ENCODE measurements around the gene UBE2V1.
A peak's percentile ranks its signal among the peaks of the same experiment; 100 is the strongest.

UBE2V1 gene

GRCh38 chr20:50133474-50134217 is 20.7 kb upstream of the UBE2V1 start:
- no peaks in the 10 kb centered on the region for H4K20me1 ChIP-seq (ENCODE audit: insufficient read depth)
- H3K4me2 ChIP-seq: no peak overlapping the region
- no peaks in the 10 kb centered on the region for H3K4me1 ChIP-seq (ENCODE audit: low read depth, poor library complexity, severe bottlenecking)
- peak; percentile 21; the same call in 1 of the 2 replicates for TF ChIP-seq CTCF (conservative IDR thresholded peaks at IDR 0.05; ENCODE audit: low read depth, low read length)
- H3K27me3 ChIP-seq (ENCODE audit: insufficient read depth, low read depth): no peaks in the 10 kb centered on the region
- H3K27ac ChIP-seq: no peak overlapping the region
- no peaks in the 10 kb centered on the region for H3K79me2 ChIP-seq (ENCODE audit: insufficient read depth, low read depth)
- no peak overlapping the region for H2AFZ ChIP-seq (ENCODE audit: low read depth)
- H3K9ac ChIP-seq: no peak overlapping the region
- no peak overlapping the region for H3K4me3 ChIP-seq (IDR thresholded peaks at IDR 0.05; ENCODE audit: insufficient read depth, low read depth, low read length)
- no peaks in the 10 kb centered on the region for H3K36me3 ChIP-seq (ENCODE audit: insufficient read depth)

DNA sequence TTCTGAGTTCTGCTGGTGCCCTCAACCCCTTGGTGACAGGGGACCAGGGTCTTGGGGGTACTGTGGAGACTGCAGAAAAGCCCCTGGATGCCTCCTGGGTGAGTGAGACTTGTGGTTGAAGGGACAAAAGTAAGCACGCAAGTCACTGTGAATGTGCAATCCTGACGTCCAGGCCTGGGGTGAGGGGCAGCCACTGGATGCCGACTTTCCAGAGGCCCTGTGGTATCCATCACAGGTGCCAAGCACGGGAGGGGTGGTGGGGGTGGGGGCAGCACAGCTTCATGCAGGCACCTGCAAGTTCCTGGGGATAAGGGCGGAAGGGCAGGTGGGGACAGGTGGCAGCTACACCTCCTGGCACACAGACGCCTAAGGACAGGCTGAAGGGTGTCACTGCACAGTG is 20.1 kb upstream of the UBE2V1 start:
- H3K36me3 ChIP-seq (ENCODE audit: insufficient read depth): no peaks in the 10 kb centered on the region; the same call in 1 of the 2 replicates
- H3K27me3 ChIP-seq (ENCODE audit: insufficient read depth, low read depth): no peaks in the 10 kb centered on the region

GRCh38 chr20:50130995-50131394 is 18.0 kb upstream of the UBE2V1 start:
- no peaks in the 10 kb centered on the region for H3K79me2 ChIP-seq (ENCODE audit: insufficient read depth, low read depth)
- H3K4me3 ChIP-seq (IDR thresholded peaks at IDR 0.05; ENCODE audit: insufficient read depth, low read depth, low read length): no peak overlapping the region
- H3K36me3 ChIP-seq (ENCODE audit: insufficient read depth): no peaks in the 10 kb centered on the region; the same call in 1 of the 2 replicates
- no peak overlapping the region for H3K27ac ChIP-seq
- no peak for TF ChIP-seq CTCF (conservative IDR thresholded peaks at IDR 0.05; ENCODE audit: low read depth, low read length)
- no peak overlapping the region for H3K4me2 ChIP-seq
- H4K20me1 ChIP-seq (ENCODE audit: insufficient read depth): no peaks in the 10 kb centered on the region; the same call in 1 of the 2 replicates
- peaks cover 9% of the 10 kb centered on the region for H3K4me1 ChIP-seq (ENCODE audit: low read depth, poor library complexity, severe bottlenecking)
- H3K9ac ChIP-seq: no peak overlapping the region
- no peaks in the 10 kb centered on the region for H3K27me3 ChIP-seq (ENCODE audit: insufficient read depth, low read depth)
- no peak overlapping the region for H2AFZ ChIP-seq (ENCODE audit: low read depth)

More for the DNA sequence above, 20.1 kb upstream of the UBE2V1 start:
- no peak overlapping the region for H2AFZ ChIP-seq (ENCODE audit: low read depth)
- H3K9ac ChIP-seq: no peak overlapping the region
- no peak overlapping the region for H3K27ac ChIP-seq
- H3K79me2 ChIP-seq (ENCODE audit: insufficient read depth, low read depth): no peaks in the 10 kb centered on the region
- H3K4me2 ChIP-seq: no peak overlapping the region
- no peaks in the 10 kb centered on the region for H3K4me1 ChIP-seq (ENCODE audit: low read depth, poor library complexity, severe bottlenecking)
- TF ChIP-seq CTCF (conservative IDR thresholded peaks at IDR 0.05; ENCODE audit: low read depth, low read length): no peak
- no peak overlapping the region for H3K4me3 ChIP-seq (IDR thresholded peaks at IDR 0.05; ENCODE audit: insufficient read depth, low read depth, low read length)
- H4K20me1 ChIP-seq (ENCODE audit: insufficient read depth): no peaks in the 10 kb centered on the region; the same call in 1 of the 2 replicates

DNA sequence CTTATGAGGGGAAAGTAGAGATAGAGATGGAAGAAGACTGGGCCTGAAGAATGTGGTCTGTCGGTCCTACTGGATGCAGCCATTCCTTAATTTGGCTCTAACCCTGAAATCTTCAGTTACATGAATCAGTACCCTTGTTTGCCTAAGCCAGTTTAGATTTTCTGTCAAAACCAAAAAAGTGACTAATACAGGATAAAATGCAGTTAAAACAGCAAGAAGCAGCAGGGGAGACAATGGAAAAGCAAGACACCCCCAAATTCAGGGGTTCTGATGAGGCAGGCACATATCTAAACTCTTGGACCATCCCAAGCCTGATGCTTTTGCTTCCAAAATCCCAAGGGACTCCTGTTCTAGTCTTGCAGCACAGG is 17.4 kb upstream of the UBE2V1 start:
- no peaks in the 10 kb centered on the region; the same call in 1 of the 2 replicates for H4K20me1 ChIP-seq (ENCODE audit: insufficient read depth)
- H3K4me1 ChIP-seq (ENCODE audit: low read depth, poor library complexity, severe bottlenecking): peaks cover 9% of the 10 kb centered on the region
- no peak overlapping the region for H2AFZ ChIP-seq (ENCODE audit: low read depth)
- no peak overlapping the region for H3K4me3 ChIP-seq (IDR thresholded peaks at IDR 0.05; ENCODE audit: insufficient read depth, low read depth, low read length)
- H3K79me2 ChIP-seq (ENCODE audit: insufficient read depth, low read depth): no peaks in the 10 kb centered on the region
- TF ChIP-seq CTCF (conservative IDR thresholded peaks at IDR 0.05; ENCODE audit: low read depth, low read length): no peak
- no peaks in the 10 kb centered on the region for H3K27me3 ChIP-seq (ENCODE audit: insufficient read depth, low read depth)
- no peak overlapping the region for H3K27ac ChIP-seq
- no peak overlapping the region for H3K4me2 ChIP-seq
- H3K36me3 ChIP-seq (ENCODE audit: insufficient read depth): no peaks in the 10 kb centered on the region; the same call in 1 of the 2 replicates
- H3K9ac ChIP-seq: no peak overlapping the region
